ENCODE data around the gene LSS. TPM values are rescaled to one million over a fixed set of nuclear protein-coding genes. Genes with fewer than 3 reads are reported as not detected.

LSS gene
- total and polyA plus RNA-seq, 2 donors (not counting 3 experiments of a cell fraction or from before 2014, with no cell fraction given) = 120 to 141 TPM

DNA sequence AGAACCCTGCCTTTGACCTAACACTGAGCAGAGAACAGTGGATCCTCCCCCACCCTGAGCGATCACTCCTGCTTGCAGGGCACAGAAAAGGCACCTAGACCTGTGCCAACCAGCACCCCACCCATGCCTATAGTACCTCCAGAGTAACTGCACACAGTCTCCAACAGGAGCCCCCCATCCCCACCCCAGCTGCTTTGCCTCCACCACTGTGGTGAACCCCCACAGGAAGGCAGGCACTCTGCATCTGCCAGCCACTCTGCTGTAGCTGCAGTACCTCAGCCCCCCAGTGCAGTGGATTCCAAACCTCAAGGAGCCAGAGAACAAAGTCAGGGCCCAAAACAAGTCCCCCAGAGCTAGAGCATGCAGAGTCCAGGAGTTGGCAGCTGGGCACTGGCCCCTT lies 55.0 kb downstream of the LSS start:
- BruUV-seq (replicated peaks) = no TSS peak

More for the DNA sequence above, 55.0 kb downstream of the LSS start:
- intact Hi-C loops (cut with micrococcal nuclease) = no loop called here
- Histone ChIP-seq H4K20me1 (replicated peaks; ENCODE audit: control insufficient read depth, extremely low read depth, insufficient read depth, low read length) (no peaks in the 10 kb centered on the region), H3K9ac (replicated peaks; ENCODE audit: extremely low read depth, insufficient read depth, low read length) (no peak overlapping the region), H3K4me2 (ENCODE audit: insufficient read depth, low read length) (no peak overlapping the region), H3K27me3 (ENCODE audit: control insufficient read depth in 2 of 2, insufficient read depth in 2 of 2, low read length in 2 of 2) (peaks cover 2 to 11% of the 10 kb centered on the region in 2 experiments), H3K4me1 (ENCODE audit: control insufficient read depth, extremely low read depth, insufficient read depth, low read length) (no peaks in the 10 kb centered on the region), H3K4me3 (replicated peaks in 1 of 3; ENCODE audit: insufficient read depth in 1 of 3, low read depth in 1 of 3, low read length in 3 of 3) (no peak overlapping the region), H3K27ac (ENCODE audit: insufficient read depth, low read depth, low read length) (no peak overlapping the region), H3K36me3 (ENCODE audit: control insufficient read depth in 2 of 2, extremely low read depth in 1 of 2, insufficient read depth in 2 of 2, low read length in 2 of 2) (no peaks in the 10 kb centered on the region), H3K79me2 (ENCODE audit: control insufficient read depth, insufficient read depth, low read length) (no peaks in the 10 kb centered on the region), H3K9me3 (replicated peaks; ENCODE audit: control insufficient read depth, insufficient read depth, low read length) (no peaks in the 10 kb centered on the region), H2AFZ (ENCODE audit: low read depth, low read length) (no peak overlapping the region), H3K9me1 (replicated peaks; ENCODE audit: control insufficient read depth, extremely low read depth, insufficient read depth, low read length) (no peaks in the 10 kb centered on the region)
- no peak for TF ChIP-seq EZH2 (IDR thresholded peaks at IDR 0.05; ENCODE audit: borderline replicate concordance, low read depth, low read length, severe bottlenecking)
- no peak for TF ChIP-seq MYC (IDR thresholded peaks at IDR 0.05; ENCODE audit: low read depth, low read length)
- TF ChIP-seq POLR2A (IDR thresholded peaks at IDR 0.05; ENCODE audit: low read depth, low read length) = no peak
- TF ChIP-seq, protein P1, sequence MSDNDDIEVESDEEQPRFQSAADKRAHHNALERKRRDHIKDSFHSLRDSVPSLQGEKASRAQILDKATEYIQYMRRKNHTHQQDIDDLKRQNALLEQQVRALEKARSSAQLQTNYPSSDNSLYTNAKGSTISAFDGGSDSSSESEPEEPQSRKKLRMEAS (IDR thresholded peaks at IDR 0.05; ENCODE audit: insufficient read depth, insufficient read length) = no peak
- TF ChIP-seq JUN (IDR thresholded peaks at IDR 0.05; ENCODE audit: borderline replicate concordance, insufficient read depth, insufficient read length, low read depth) = no peak
- no peak for TF ChIP-seq POLR2AphosphoS5 (IDR thresholded peaks at IDR 0.05; ENCODE audit: insufficient read depth, low read depth, low read length)
- TF ChIP-seq GATA2 (IDR thresholded peaks at IDR 0.05; ENCODE audit: insufficient read depth, insufficient read length, low read depth, low read length) = no peak
- TF ChIP-seq, protein P2, sequence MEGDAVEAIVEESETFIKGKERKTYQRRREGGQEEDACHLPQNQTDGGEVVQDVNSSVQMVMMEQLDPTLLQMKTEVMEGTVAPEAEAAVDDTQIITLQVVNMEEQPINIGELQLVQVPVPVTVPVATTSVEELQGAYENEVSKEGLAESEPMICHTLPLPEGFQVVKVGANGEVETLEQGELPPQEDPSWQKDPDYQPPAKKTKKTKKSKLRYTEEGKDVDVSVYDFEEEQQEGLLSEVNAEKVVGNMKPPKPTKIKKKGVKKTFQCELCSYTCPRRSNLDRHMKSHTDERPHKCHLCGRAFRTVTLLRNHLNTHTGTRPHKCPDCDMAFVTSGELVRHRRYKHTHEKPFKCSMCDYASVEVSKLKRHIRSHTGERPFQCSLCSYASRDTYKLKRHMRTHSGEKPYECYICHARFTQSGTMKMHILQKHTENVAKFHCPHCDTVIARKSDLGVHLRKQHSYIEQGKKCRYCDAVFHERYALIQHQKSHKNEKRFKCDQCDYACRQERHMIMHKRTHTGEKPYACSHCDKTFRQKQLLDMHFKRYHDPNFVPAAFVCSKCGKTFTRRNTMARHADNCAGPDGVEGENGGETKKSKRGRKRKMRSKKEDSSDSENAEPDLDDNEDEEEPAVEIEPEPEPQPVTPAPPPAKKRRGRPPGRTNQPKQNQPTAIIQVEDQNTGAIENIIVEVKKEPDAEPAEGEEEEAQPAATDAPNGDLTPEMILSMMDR (IDR thresholded peaks at IDR 0.05; ENCODE audit: extremely low read depth in 1 of 2, insufficient read depth in 1 of 2, low read depth in 1 of 2, low read length in 2 of 2) = no peak
- TF ChIP-seq FOS (IDR thresholded peaks at IDR 0.05; ENCODE audit: borderline replicate concordance, insufficient read depth, low read length) = no peak
- dilution Hi-C loops (cut with MboI; ENCODE audit: extremely low pct_ligation_motif_present, low sequenced_read_pairs) = no loop called here
- DNase-seq (ENCODE audit: low read depth, low spot score) (no peak), FAIRE-seq (no peak)
- POLR2A ChIA-PET = no interaction called here
- CTCF ChIA-PET = interaction anchor here (1.1 kb wide), 1 partner anchor 20 kb away, joined by 3 read pairs; no protein-coding TSS in a partner anchor

Measured in endothelial cell of umbilical vein (primary cell).